ENCODE measurements around the gene ERLIN1.

Gene ERLIN1

DNA sequence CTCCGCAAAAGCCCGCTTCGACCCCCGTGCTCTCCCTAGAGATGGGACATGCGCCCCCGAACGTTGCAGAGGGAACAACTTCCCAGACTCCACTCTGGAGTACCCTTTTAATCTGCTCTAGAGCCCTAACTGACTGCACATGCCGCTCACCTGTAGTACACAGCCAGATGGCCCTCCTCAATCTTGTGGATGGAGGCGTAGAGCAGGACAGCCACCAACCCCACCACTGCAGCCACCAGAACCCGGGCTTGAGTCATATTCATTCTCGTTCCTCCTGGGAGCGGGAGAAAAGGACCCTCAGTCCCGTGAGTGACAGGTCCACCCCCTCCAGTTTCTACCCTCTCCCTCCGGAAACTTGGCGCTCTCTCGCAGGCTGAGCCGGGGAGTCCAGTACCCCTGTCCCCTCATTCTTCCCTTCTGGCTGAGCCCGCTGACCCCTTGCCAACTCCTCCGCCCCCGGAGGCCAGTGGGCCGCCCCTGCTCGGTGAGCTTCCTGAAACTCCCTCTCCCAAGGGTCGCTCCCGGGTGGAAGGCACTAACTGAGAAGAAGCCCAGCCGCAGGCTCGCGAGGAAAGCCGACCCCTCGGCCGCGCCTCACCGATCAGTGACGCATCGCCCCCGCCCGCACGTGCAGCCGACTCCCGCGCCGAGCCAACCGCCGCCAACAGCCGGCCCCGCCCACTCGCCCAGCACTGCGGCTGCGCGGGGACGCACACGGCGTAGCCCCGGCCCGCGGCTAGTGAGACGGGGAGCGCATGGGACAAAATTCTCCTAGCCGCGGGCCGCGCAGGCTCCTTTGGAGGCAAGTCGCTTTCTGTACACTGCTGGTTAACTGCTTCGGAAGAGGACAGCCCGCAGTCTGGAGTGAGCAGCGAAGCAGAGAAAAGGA is at the start of gene ERLIN1:
Gene ERLIN1, minus strand, starts transcription at position 666 of the 889 bp plus-strand sequence. Its CDS starts 403 bp downstream, at position 263.
- peak; percentile 98 for DNase-seq (ENCODE audit: low spot score)

- no peak for DNase-seq (ENCODE audit: low spot score)
Observed at GRCh38 chr10:100232101-100232500, 46.3 kb upstream of the ERLIN1 start.

- no peak for DNase-seq (ENCODE audit: low spot score)
Observed at GRCh38 chr10:100229819-100230422, 44.1 kb upstream of the ERLIN1 start.

- DNase-seq (ENCODE audit: low spot score) = no peak
Observed at GRCh38 chr10:100223879-100224278, 38.0 kb upstream of the ERLIN1 start.

- no peak for DNase-seq (ENCODE audit: low spot score)
Observed at GRCh38 chr10:100222529-100222928, 36.7 kb upstream of the ERLIN1 start.

GRCh38 chr10:100216006-100216405 is 30.2 kb upstream of the ERLIN1 start:
- DNase-seq (ENCODE audit: low spot score) = no peak

- DNase-seq (ENCODE audit: low spot score) = peak; percentile 32
Observed at GRCh38 chr10:100209303-100209702, 23.5 kb upstream of the ERLIN1 start.

- DNase-seq (ENCODE audit: low spot score) = no peak
Observed at GRCh38 chr10:100208276-100208675, 22.4 kb upstream of the ERLIN1 start.

GRCh38 chr10:100204370-100204769 is 18.5 kb upstream of the ERLIN1 start:
- no peak for DNase-seq (ENCODE audit: low spot score)

DNA sequence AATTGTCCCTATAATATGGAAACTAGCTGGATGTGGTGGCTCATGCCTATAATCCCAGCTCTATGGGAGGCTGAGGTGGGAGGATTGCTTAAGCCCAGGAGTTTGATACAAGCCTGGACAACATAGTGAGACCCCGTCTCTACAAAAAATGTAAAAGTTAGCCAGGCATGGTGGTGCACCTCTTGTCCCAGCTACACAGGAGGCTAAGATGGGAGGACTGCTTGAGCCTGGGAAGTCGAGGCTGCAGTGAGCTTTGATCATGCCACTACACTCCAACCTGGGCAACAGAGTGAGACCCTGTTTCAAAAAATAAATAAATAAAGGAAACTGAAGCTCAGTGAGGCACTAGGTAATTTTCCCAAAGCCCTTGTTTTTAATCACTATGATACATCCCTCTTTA is 15.7 kb upstream of the ERLIN1 start:
- no peak for DNase-seq (ENCODE audit: low spot score)

DNA sequence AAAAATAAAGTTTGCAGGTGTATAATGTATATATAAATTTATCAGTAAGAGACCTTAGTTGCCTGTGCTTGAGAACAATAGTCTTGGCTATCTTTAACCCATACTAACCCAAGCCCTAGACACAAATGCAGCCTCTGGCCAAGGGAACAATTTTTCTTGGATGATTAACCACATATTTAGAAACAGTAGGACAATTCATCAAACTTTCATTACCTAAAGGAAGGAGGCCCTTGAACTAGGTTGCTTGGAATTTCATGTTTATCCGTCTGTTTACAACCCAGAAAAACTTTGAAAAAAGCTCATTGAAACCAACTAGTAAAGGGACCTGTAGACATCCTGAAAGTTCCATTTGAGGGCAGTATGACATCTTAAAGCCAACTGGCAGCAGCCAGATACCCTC is 8.9 kb upstream of the ERLIN1 start:
- no peak for DNase-seq (ENCODE audit: low spot score)

GRCh38 chr10:100192350-100192749 is 6.5 kb upstream of the ERLIN1 start:
- no peak for DNase-seq (ENCODE audit: low spot score)

GRCh38 chr10:100186253-100187212 is 704 bp upstream of the ERLIN1 start:
- DNase-seq (ENCODE audit: low spot score) = peak; percentile 58

DNA sequence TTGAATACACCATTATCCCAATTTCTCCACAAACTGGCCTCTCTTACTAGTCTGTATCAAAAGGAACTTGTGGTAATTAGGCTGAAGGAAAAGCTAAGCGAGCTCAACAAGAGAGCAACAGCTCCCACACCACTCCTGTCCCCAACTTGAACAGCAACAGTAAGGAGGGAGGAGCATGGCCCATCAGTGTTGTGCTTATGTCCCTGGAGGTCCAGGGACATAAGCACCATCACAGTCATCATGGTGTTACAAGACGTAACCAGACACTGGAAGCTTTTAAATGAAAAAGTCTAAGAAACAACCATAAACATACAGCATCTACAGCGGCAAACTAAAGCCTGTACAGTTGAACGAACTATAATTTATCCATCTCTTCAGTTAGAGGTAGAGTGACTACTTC is 989 bp downstream of the ERLIN1 start:
- peak; percentile 25 for DNase-seq (ENCODE audit: low spot score)

DNA sequence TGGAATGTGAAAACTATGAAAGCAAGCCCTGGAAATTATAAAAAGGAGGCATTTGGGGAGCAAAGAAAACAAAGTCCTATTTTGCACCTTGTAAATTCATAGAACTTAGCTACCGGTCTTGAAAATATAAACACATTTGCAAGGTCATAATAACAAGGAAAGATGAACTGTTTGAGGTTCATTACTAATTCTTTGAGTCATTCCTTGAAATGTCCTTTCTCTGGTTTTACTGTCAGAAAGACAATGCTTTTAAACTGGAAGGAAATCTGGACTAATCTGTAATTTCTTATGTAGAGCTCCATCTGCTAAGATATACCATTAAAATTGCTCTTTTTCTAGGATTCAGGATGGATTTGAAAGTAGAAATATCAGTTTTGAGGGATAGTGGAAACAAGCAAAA is 1.4 kb downstream of the ERLIN1 start:
- DNase-seq (ENCODE audit: low spot score) = no peak

DNA sequence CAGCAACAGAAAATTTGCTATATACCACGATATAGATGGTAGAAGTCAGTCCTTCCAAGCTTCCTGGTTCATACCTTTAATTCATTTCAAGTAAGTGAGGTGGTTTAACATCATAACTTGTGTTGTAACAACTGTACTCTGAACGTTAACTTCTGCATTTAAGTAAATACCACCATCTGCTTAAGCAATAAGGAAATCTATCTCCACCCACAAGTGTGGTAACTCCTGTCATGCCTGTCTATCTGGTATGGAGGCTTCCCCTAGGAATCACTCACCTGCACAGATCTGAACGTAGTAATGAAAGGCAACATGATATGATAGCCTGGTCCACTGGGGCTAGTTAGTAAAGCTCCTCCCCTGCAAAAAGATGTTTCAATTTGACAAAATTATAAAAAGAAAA is 2.3 kb downstream of the ERLIN1 start:
- no peak for DNase-seq (ENCODE audit: low spot score)

DNA sequence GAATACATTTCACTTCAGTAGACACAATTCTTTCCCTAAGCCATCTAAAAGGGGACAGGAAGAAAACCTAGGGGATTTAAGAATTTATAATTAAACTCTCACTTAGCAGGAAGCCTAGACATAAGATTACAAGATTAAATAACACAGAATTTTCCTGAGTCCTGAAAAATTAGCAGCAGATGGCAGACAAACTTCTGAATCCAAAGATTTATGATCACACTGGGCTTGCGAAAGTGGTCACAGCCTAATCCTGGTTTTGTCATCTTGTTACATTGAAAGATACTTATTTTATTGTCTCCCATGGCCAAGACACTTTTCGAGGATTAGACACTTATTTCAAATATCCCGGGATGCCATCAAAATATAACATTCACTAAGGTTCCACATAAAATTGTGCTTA is 2.9 kb downstream of the ERLIN1 start:
- DNase-seq (ENCODE audit: low spot score) = no peak

DNA sequence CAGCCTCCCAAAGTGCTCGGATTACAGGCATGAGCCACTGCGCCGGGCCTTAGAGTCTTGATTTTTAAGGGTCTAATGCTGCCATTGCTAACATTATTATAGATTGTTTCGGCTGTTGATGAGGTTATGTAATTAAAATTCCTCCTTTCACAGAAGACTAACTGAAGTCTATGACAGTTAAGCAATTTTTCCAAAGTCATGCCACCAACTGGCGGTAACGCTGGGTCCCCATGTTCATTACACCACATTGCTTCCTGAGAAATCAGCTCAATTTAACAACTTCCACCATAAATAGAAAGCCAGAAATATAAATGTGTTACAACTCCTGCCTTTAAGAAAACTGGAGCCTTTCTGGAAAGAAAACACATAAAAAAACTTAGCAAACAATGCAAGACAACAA is 3.5 kb downstream of the ERLIN1 start:
- no peak for DNase-seq (ENCODE audit: low spot score)

GRCh38 chr10:100175875-100176274 is 10.0 kb downstream of the ERLIN1 start:
- DNase-seq (ENCODE audit: low spot score) = no peak

DNA sequence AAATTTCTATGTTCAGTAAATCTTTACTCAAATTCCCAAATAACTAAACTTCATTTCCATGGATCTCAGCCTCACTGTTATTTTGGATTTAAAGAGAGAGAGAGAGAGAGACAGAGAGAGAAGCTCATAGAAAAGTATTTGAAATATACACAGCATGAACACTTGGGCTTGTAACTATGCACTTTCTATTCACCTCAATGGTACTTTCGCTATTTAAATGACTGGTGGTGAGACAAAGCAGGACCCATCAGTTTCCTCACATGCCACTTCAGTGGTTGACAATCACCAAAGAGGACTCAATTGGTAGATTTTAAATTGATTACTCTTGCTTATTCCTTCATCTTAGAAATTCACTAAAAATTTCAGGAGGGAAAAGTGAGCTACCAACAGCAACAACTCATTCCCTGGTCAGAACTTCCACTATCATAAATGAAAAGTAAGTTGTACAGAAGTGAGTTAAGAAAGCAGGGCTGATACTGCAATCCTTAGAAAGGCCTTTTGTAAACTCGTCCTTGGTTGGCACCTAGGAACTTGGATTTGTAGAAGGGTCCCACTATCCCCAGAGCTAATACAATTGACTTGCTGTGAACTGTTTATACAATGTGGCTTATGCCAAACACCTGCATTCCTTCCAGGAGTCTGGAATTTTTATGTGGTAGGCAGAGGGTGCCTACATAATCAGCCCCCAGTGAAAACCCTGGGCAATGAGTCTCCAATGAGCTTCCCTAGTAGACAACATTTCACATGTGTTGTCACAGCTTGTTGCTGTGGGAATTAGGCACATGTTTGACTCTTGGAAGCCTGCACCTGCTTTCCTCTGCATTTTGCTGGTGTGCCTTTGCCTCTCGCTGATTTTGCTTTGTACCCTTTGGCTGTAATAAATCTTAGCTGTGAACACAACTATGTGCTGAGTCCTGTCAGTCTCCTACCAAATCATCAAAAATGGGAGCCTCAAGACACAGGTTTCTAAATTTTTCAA is 10.8 kb downstream of the ERLIN1 start:
- DNase-seq (ENCODE audit: low spot score) = no peak

DNA sequence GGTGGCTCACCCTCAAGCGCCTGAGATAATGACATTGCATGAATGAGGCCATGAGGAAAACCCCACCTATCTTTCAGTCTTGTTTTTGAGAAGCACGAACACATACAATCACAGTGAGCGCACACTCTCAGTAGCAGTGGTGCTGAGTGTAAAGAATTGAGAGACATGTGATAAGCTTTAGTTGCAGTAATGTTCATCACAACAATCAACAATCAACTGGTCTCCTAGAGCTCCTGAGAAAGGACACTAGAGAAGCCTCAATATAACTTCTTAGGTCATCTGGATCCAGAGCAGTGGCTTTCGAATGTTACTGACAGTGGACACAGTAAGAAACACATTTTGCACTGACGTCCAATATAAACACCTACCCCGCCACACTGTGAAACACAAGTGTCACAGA is 12.8 kb downstream of the ERLIN1 start:
- no peak for DNase-seq (ENCODE audit: low spot score)
